Spleen (tissue), 11 donors: ENCODE measurements around the gene GBA2. TPM values are rescaled to one million over a fixed set of nuclear protein-coding genes. Genes with fewer than 3 reads are reported as not detected.

Experiments
- DNase-seq: peaks from one replicate; pipeline ENCODE4 v3.0.0-alpha.2; 2020
- H3K27ac ChIP-seq, 8 donors: fragments of 200-600 bp; sonication (generic) in 7 of 8; 1 replicate in 4 of 8; 2 replicates in 4 of 8; pipeline versions ENCODE4 v1.5.0 to v1.8.0; 2016 to 2021; ENCODE audit warnings: inconsistent platforms in 4 of 8, mild to moderate bottlenecking in 4 of 8, moderate library complexity in 1 of 8
- H3K27me3 ChIP-seq, 7 donors: fragments of 200-600 bp; sonication (generic) in 6 of 7; replicated peaks in 1 of 7; 1 replicate in 4 of 7; 2 replicates in 3 of 7; pipeline versions ENCODE4 v1.5.0 to v1.8.0; 2016 to 2021; ENCODE audit warnings: inconsistent platforms in 3 of 7, mild to moderate bottlenecking in 1 of 7
- H3K36me3 ChIP-seq, 6 donors: fragments of 200-600 bp; sonication (generic) in 5 of 6; 1 replicate in 4 of 6; 2 replicates in 2 of 6; pipeline versions ENCODE4 v1.5.0 to v1.8.0; 2016 to 2021; ENCODE audit warnings: inconsistent platforms in 2 of 6
- H3K4me1 ChIP-seq, 6 donors: fragments of 200-600 bp; sonication (generic) in 5 of 6; 1 replicate in 3 of 6; 2 replicates in 3 of 6; pipeline versions ENCODE4 v1.5.0 to v1.8.0; 2016 to 2021; ENCODE audit warnings: inconsistent platforms in 3 of 6
- H3K4me3 ChIP-seq, 8 donors: fragments of 200-600 bp; sonication (generic) in 7 of 8; 1 replicate in 4 of 8; 2 replicates in 4 of 8; pipeline versions ENCODE4 v1.5.0 to v1.8.0; 2016 to 2021; ENCODE audit warnings: inconsistent platforms in 4 of 8, mild to moderate bottlenecking in 4 of 8, moderate library complexity in 2 of 8
- H3K9me3 ChIP-seq, 8 donors: fragments of 200-600 bp; sonication (generic) in 7 of 8; 1 replicate in 4 of 8; 2 replicates in 4 of 8; pipeline versions ENCODE4 v1.5.0 to v1.8.0; 2016 to 2021; ENCODE audit warnings: inconsistent platforms in 4 of 8
- CTCF ChIP-seq, 11 experiments: fragments of 200-600 bp in 7 of 11; fragments of 450-650 bp in 4 of 11; sonication (generic) in 4 of 11; IDR thresholded peaks in 8 of 11; conservative IDR thresholded peaks in 3 of 11; 1 replicate in 7 of 11; 2 replicates in 4 of 11; pipeline versions ENCODE4 v1.4.0 to v1.8.0; 2016 to 2021; ENCODE audit warnings: antibody characterized with exemption in 11 of 11, inconsistent platforms in 4 of 11, mild to moderate bottlenecking in 1 of 11
- POLR2A ChIP-seq, 3 donors: fragments of 450-650 bp; IDR thresholded peaks; one replicate each; pipeline ENCODE4 v1.5.1; 2017; ENCODE audit warnings: antibody characterized with exemption in 3 of 3, mild to moderate bottlenecking in 1 of 3
- POLR2AphosphoS5 ChIP-seq, 3 donors: sonication (generic); formaldehyde crosslinking; IDR thresholded peaks; one replicate each; pipeline ENCODE4 v1.5.1; 2017; ENCODE audit warnings: antibody characterized with exemption in 3 of 3
- WGBS, 5 donors: extraction: QIAGEN DNeasy Blood & Tissue Kit in 3 of 5; methylation state at CpG; one replicate each; pipeline versions ENCODE4 v1.1.5 to v1.1.7; 2013 to 2018; 5-methylcytosine and 5-hydroxymethylcytosine counted together
- intact Hi-C: fragments of 100-400 bp; cut with DNase I; formaldehyde crosslinking; loops from one replicate; pipeline ENCODE4 v1.15.0; 2023; ENCODE audit warnings: low total_unique reads
- polyA plus RNA-seq, 3 donors: library from polyadenylated mRNA; stranded (reverse); fragments of 200-250 nt; gene quantifications; one replicate each; pipeline ENCODE4 v1.2.1, GENCODE V29; 2013
- total RNA-seq, 7 donors: library from RNA; depleted of rRNA in 3 of 7; stranded (reverse); fragments of >200 nt in 3 of 7; fragmentation: NEBNext Ultra II Directional in 4 of 7; extraction: Animal tissue kit (Norgen Biotek cat#: 25700) in 4 of 7; gene quantifications; one replicate each; pipeline versions ENCODE4 v1.1.0 to v1.2.1, GENCODE V29; 2016 to 2021
- donor health status: healthy with polysubstance abuse.
- donor health status: DM: no; HTN: no; CAD: no; lungs with moderate emphysema.
- donor health status: DM: no; HTN: no; CAD: no.
- donor health status: Bipolar disorder and iron deficiency.
- donor health status: healthy.
- donor health status: DM: no; HTN: no; CAD: no.
- donor health status: DM: yes; HTN: yes; CAD: no.

GBA2 gene
- total and polyA plus RNA-seq, 10 donors = 22.8 to 111 (median 73.1) TPM

- H3K4me1 ChIP-seq = peaks cover 0 to 21% (median 9%) of the 10 kb centered on the region in 6 donors
- no peak for TF ChIP-seq CTCF (IDR thresholded peaks at IDR 0.05 in 8 of 11, conservative IDR thresholded peaks at IDR 0.05 in 3 of 11)
- no peak for TF ChIP-seq POLR2AphosphoS5 (IDR thresholded peaks at IDR 0.05)
- TF ChIP-seq POLR2A (IDR thresholded peaks at IDR 0.05) = no peak
- peak overlapping the region in 5 of 8 donors; percentile 43 to 59 (median 54) for H3K27ac ChIP-seq
- H3K36me3 ChIP-seq = peaks cover 21 to 100% (median 100%) of the 10 kb centered on the region in 6 donors
- DNase-seq = no peak
- no peak overlapping the region for H3K4me3 ChIP-seq
- WGBS, 5 donors = 94 to 96% (median 95%) methylated on average over 4 of the region's 4 CpGs
- intact Hi-C loops = no loop called here
- no peaks in the 10 kb centered on the region for H3K9me3 ChIP-seq
- H3K27me3 ChIP-seq = no peaks in the 10 kb centered on the region
Measured at GRCh38 chr9:35719546-35719945, 29.5 kb downstream of the GBA2 start.

- H3K9me3 ChIP-seq = no peaks in the 10 kb centered on the region
- H3K36me3 ChIP-seq = peaks cover 21 to 100% (median 100%) of the 10 kb centered on the region in 6 donors
- no peaks in the 10 kb centered on the region for H3K27me3 ChIP-seq
- peak overlapping the region in 5 of 8 donors; percentile 43 to 59 (median 54) for H3K27ac ChIP-seq
- intact Hi-C loops = no loop called here
- 60 to 79% (median 71%) methylated on average over 14 to 15 of the region's 15 CpGs for WGBS, 5 donors
- H3K4me1 ChIP-seq = peaks cover 0 to 22% (median 9%) of the 10 kb centered on the region in 6 donors
- TF ChIP-seq POLR2A (IDR thresholded peaks at IDR 0.05) (no peak), CTCF (IDR thresholded peaks at IDR 0.05 in 8 of 11, conservative IDR thresholded peaks at IDR 0.05 in 3 of 11) (no peak), POLR2AphosphoS5 (IDR thresholded peaks at IDR 0.05) (peak; percentile 60 to 79 (median 70))
- no peak overlapping the region for H3K4me3 ChIP-seq
- peak; percentile 86 for DNase-seq
Measured at GRCh38 chr9:35718721-35719511, 30.1 kb downstream of the GBA2 start.

- Histone ChIP-seq H3K27ac (no peak overlapping the region), H3K4me1 (peaks cover 0 to 22% (median 9%) of the 10 kb centered on the region in 6 donors), H3K9me3 (no peaks in the 10 kb centered on the region), H3K27me3 (no peaks in the 10 kb centered on the region), H3K4me3 (no peak overlapping the region), H3K36me3 (peaks cover 21 to 100% (median 100%) of the 10 kb centered on the region in 6 donors)
- TF ChIP-seq POLR2AphosphoS5 (IDR thresholded peaks at IDR 0.05) = peak in 2 of 3 donors; percentile 8 to 51
- TF ChIP-seq CTCF (IDR thresholded peaks at IDR 0.05 in 8 of 11, conservative IDR thresholded peaks at IDR 0.05 in 3 of 11) = no peak
- no peak for TF ChIP-seq POLR2A (IDR thresholded peaks at IDR 0.05)
- WGBS, 5 donors = 94 to 97% (median 95%) methylated on average over 14 of the region's 14 CpGs
- DNase-seq = no peak
- intact Hi-C loops = no loop called here
Measured at GRCh38 chr9:35717132-35717870, 31.7 kb downstream of the GBA2 start.

- no peak for DNase-seq
- intact Hi-C loops = no loop called here
- Histone ChIP-seq H3K4me1 (peaks cover 0 to 22% (median 9%) of the 10 kb centered on the region in 6 donors), H3K9me3 (no peaks in the 10 kb centered on the region), H3K36me3 (peaks cover 18 to 100% (median 100%) of the 10 kb centered on the region in 6 donors), H3K27ac (peak overlapping the region in 1 of 8 donors; percentile 8), H3K4me3 (no peak overlapping the region), H3K27me3 (no peaks in the 10 kb centered on the region)
- no peak for TF ChIP-seq CTCF (IDR thresholded peaks at IDR 0.05 in 8 of 11, conservative IDR thresholded peaks at IDR 0.05 in 3 of 11)
- TF ChIP-seq POLR2AphosphoS5 (IDR thresholded peaks at IDR 0.05) = peak; percentile 12 to 37 (median 30)
- TF ChIP-seq POLR2A (IDR thresholded peaks at IDR 0.05) = no peak
- 86 to 93% (median 92%) methylated on average over 3 to 4 of the region's 4 CpGs for WGBS, 5 donors
Measured at GRCh38 chr9:35716230-35716629, 32.8 kb downstream of the GBA2 start.
